Transverse colon (tissue), 4 donors: ENCODE results near the gene VEPH1. TPM values are rescaled to one million over a fixed set of nuclear protein-coding genes. Genes with fewer than 3 reads are reported as not detected.

Source experiments
- DNase-seq: peaks from one replicate; pipeline ENCODE4 v3.0.0-alpha.2; 2019
- H3K27ac ChIP-seq, 4 donors: fragments of 200-600 bp; sonication (generic); 2 replicates each; pipeline ENCODE4 v1.5.1; 2016 to 2018; ENCODE audit warnings: inconsistent platforms in 4 of 4
- H3K27me3 ChIP-seq: fragments of 200-600 bp; sonication (generic); 2 replicates; pipeline ENCODE4 v1.5.1; 2017; ENCODE audit warnings: inconsistent platforms
- H3K36me3 ChIP-seq, 4 donors: fragments of 200-600 bp; sonication (generic); 2 replicates each; pipeline ENCODE4 v1.5.1; 2017 to 2019; ENCODE audit warnings: inconsistent platforms in 4 of 4
- H3K4me1 ChIP-seq, 4 donors: fragments of 200-600 bp; sonication (generic); 2 replicates each; pipeline ENCODE4 v1.5.1; 2017 to 2020; ENCODE audit warnings: inconsistent platforms in 4 of 4
- H3K4me3 ChIP-seq, 4 donors: fragments of 200-600 bp; sonication (generic); 1 replicate in 1 of 4; 2 replicates in 3 of 4; pipeline versions ENCODE4 v1.5.1 to v1.6.1; 2017 to 2019; ENCODE audit warnings: inconsistent platforms in 4 of 4
- H3K9me3 ChIP-seq, 2 donors: fragments of 200-600 bp; sonication (generic); 2 replicates each; pipeline ENCODE4 v1.5.1; 2017 to 2019; ENCODE audit warnings: inconsistent platforms in 2 of 2
- CTCF ChIP-seq, 5 experiments: fragments of 200-600 bp in 3 of 5; fragments of 450-650 bp in 2 of 5; sonication (generic) in 3 of 5; IDR thresholded peaks; 1 replicate in 2 of 5; 2 replicates in 3 of 5; pipeline ENCODE4 v1.5.1; 2016 to 2017; ENCODE audit warnings: antibody characterized with exemption in 5 of 5, inconsistent platforms in 3 of 5, mild to moderate bottlenecking in 2 of 5, moderate library complexity in 1 of 5
- EP300 ChIP-seq: sonication (generic); formaldehyde crosslinking; IDR thresholded peaks from one replicate; pipeline ENCODE4 v1.6.1; 2017; ENCODE audit warnings: antibody characterized with exemption, low read depth
- POLR2A ChIP-seq: fragments of 450-650 bp; IDR thresholded peaks from one replicate; pipeline ENCODE4 v1.6.1; 2016; ENCODE audit warnings: antibody characterized with exemption, mild to moderate bottlenecking, moderate library complexity
- POLR2AphosphoS5 ChIP-seq, 3 donors: sonication (generic); formaldehyde crosslinking; IDR thresholded peaks; one replicate each; pipeline ENCODE4 v1.6.1; 2016; ENCODE audit warnings: antibody characterized with exemption in 3 of 3
- whole genome bisulfite sequencing, 2 donors: methylation state at CpG; one replicate each; pipeline ENCODE4 v1.1.5; 2018; ENCODE audit warnings: low coverage in 1 of 2; 5-methylcytosine and 5-hydroxymethylcytosine counted together
- in situ Hi-C, 4 donors: fragments of 200-750 bp; cut with MboI; loops; one replicate each; pipeline versions ENCODE4 v1.15.0 to v1.15.1; 2017; ENCODE audit warnings: low sequenced_read_pairs in 3 of 4, low pct_ligation_motif_present in 1 of 4, low pct_unique_long_range_greater_than_20kb in 1 of 4
- intact Hi-C: fragments of 100-400 bp; cut with DNase I; formaldehyde crosslinking; loops from one replicate; pipeline ENCODE4 v1.15.1; 2023; ENCODE audit warnings: low total_unique reads
- total RNA-seq, 4 donors: library from RNA; depleted of rRNA; stranded (reverse); fragments of >200 nt; gene quantifications; one replicate each; pipeline ENCODE4 v1.1.0, GENCODE V29; 2016

Gene VEPH1
- total RNA-seq, 4 donors from 2014 or later = 0.20 to 4.1 (median 0.90) TPM

- 85 to 100% methylated on average over 2 of the region's 2 CpGs for WGBS, 2 donors
- H3K27me3 ChIP-seq = no peaks in the 10 kb centered on the region
- no peaks in the 10 kb centered on the region for H3K36me3 ChIP-seq
- H3K4me3 ChIP-seq = no peak overlapping the region
- no peaks in the 10 kb centered on the region for H3K4me1 ChIP-seq
- intact Hi-C loops = no loop called here
- no peak for TF ChIP-seq POLR2AphosphoS5 (IDR thresholded peaks at IDR 0.05)
- DNase-seq = no peak
- in situ Hi-C loops = no loop called here
- no peak overlapping the region for H3K27ac ChIP-seq
- H3K9me3 ChIP-seq = no peaks in the 10 kb centered on the region
These were observed 201.5 kb downstream of the VEPH1 start for GRCh38 chr3:157301755-157302154.

DNA sequence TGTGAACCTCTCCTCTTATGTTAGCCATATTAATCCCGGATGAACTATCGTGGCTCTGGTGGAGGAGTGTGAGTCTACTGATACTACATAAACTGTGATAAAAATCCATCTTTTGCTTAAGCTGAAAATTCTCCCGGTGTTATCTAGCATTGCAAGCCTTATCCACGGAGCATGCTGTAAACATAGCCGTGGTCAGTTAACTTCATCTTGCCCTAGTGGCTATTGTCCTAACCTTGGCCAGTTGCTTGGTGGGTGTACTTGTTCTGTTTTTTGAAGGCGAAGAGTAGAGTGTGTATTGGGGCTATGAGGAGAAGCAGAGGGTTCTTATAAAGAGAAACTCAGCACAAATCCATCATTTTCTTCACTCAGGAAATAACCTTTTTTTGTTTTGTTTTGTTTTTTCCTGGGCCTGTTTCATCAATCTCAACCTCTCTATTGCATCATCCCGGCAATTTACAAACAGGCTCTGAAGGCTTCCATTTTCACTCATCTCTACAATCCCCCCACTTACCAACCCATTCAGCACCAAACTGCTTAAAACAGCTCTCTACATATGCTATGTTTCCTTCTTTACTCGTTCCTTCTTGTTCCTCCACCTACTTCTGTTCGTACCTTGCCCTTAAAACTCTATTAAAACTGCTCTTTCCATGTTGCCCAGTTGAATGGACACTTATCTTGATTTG is 202.1 kb downstream of the VEPH1 start:
- intact Hi-C loops = no loop called here

DNA sequence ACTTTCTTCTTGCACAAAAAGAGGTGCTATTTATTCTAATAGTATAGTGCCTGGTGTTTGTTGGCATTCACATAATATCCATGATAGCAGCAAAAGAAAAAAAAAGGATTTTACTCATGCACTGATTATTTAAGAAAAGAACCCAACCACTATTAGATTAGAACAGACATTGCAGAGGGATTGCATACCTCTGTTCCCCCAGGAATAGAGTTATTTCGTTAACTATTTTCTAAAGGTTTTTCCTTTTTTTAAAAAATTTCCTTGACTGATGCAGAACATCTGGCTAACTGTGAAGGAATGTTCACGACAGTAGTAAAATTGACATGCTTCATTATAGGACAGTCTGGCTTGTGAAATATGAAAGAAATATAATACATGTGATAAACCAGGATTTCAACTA is 203.1 kb downstream of the VEPH1 start:
- H3K4me3 ChIP-seq = no peak overlapping the region
- in situ Hi-C loops (no loop called here), intact Hi-C loops (no loop called here)
- WGBS, 2 donors = 58 to 69% methylated on average over 2 of the region's 2 CpGs
- TF ChIP-seq EP300 = no peak
- no peak for TF ChIP-seq CTCF (IDR thresholded peaks at IDR 0.05)
- no peak for TF ChIP-seq POLR2AphosphoS5 (IDR thresholded peaks at IDR 0.05)
- no peak for TF ChIP-seq POLR2A
- H3K27ac ChIP-seq = no peak overlapping the region
- no peaks in the 10 kb centered on the region for H3K9me3 ChIP-seq
- no peaks in the 10 kb centered on the region for H3K4me1 ChIP-seq
- no peaks in the 10 kb centered on the region for H3K27me3 ChIP-seq
- no peak for DNase-seq
- no peaks in the 10 kb centered on the region for H3K36me3 ChIP-seq

More for the DNA sequence above, 202.1 kb downstream of the VEPH1 start:
- Histone ChIP-seq H3K4me1 (no peaks in the 10 kb centered on the region), H3K27ac (no peak overlapping the region), H3K27me3 (no peaks in the 10 kb centered on the region), H3K4me3 (no peak overlapping the region), H3K9me3 (no peaks in the 10 kb centered on the region), H3K36me3 (no peaks in the 10 kb centered on the region)
- 78 to 86% methylated on average over 6 to 9 of the region's 9 CpGs for WGBS, 2 donors
- TF ChIP-seq POLR2A (no peak), POLR2AphosphoS5 (IDR thresholded peaks at IDR 0.05) (no peak), EP300 (no peak), CTCF (IDR thresholded peaks at IDR 0.05) (no peak)
- in situ Hi-C loops = no loop called here
- no peak for DNase-seq

GRCh38 chr3:157297328-157297915 is 205.8 kb downstream of the VEPH1 start:
- Histone ChIP-seq H3K9me3 (no peaks in the 10 kb centered on the region), H3K4me3 (no peak overlapping the region), H3K36me3 (no peaks in the 10 kb centered on the region), H3K27ac (no peak overlapping the region), H3K27me3 (no peaks in the 10 kb centered on the region), H3K4me1 (no peaks in the 10 kb centered on the region)
- 85 to 95% methylated on average over 6 of the region's 6 CpGs for WGBS, 2 donors
- intact Hi-C loops (no loop called here), in situ Hi-C loops (no loop called here)
- no peak for DNase-seq
- TF ChIP-seq POLR2AphosphoS5 (IDR thresholded peaks at IDR 0.05) = no peak
- no peak for TF ChIP-seq POLR2A
- TF ChIP-seq EP300 = no peak
- TF ChIP-seq CTCF (IDR thresholded peaks at IDR 0.05) = no peak

GRCh38 chr3:157294953-157295352 is 208.3 kb downstream of the VEPH1 start:
- H3K9me3 ChIP-seq = no peaks in the 10 kb centered on the region
- no peaks in the 10 kb centered on the region for H3K4me1 ChIP-seq
- in situ Hi-C loops = no loop called here
- H3K27me3 ChIP-seq = no peaks in the 10 kb centered on the region
- no peak for DNase-seq
- H3K27ac ChIP-seq = no peak overlapping the region
- H3K4me3 ChIP-seq = no peak overlapping the region
- intact Hi-C loops = no loop called here
- TF ChIP-seq CTCF (IDR thresholded peaks at IDR 0.05) (no peak), POLR2AphosphoS5 (IDR thresholded peaks at IDR 0.05) (no peak), POLR2A (no peak), EP300 (no peak)
- H3K36me3 ChIP-seq = no peaks in the 10 kb centered on the region
